Measurements from ENCODE around the gene FBXL19. TPM values are rescaled to one million over a fixed set of nuclear protein-coding genes. Genes with fewer than 3 reads are reported as not detected.

FBXL19 gene
- total and polyA plus RNA-seq, 8 donors, result 3.8 to 26.8 (median 6.7) TPM

GRCh38 chr16:30951750-30952149, 28.4 kb downstream of the FBXL19 start:
- no peak overlapping the region for H3K27ac ChIP-seq
- no peaks in the 10 kb centered on the region for H3K36me3 ChIP-seq
- TF ChIP-seq CTCF (IDR thresholded peaks at IDR 0.05), result no peak
- no peaks in the 10 kb centered on the region for H3K9me3 ChIP-seq
- H3K4me3 ChIP-seq, result no peak overlapping the region
- WGBS, 2 donors, result 29 to 39% methylated on average over 3 of the region's 3 CpGs
- FAIRE-seq, result no peak
- H3K4me1 ChIP-seq, result peaks cover 0 to 7% (median 0%) of the 10 kb centered on the region in 3 donors
- no peak for ATAC-seq
- no peaks in the 10 kb centered on the region for H3K27me3 ChIP-seq
- DNase-seq, result peak in 1 of 6 donors; percentile 46
- intact Hi-C loops (cut with DNase I), result no loop called here

GRCh38 chr16:30953111-30953510, 29.7 kb downstream of the FBXL19 start:
- FAIRE-seq, result no peak
- no peak for DNase-seq
- no peak overlapping the region for H3K4me3 ChIP-seq
- TF ChIP-seq CTCF (IDR thresholded peaks at IDR 0.05), result no peak
- H3K36me3 ChIP-seq, result no peaks in the 10 kb centered on the region
- H3K27me3 ChIP-seq, result no peaks in the 10 kb centered on the region
- 81 to 87% methylated on average over 9 of the region's 9 CpGs for WGBS, 2 donors
- intact Hi-C loops (cut with DNase I), result no loop called here
- H3K4me1 ChIP-seq, result peaks cover 0 to 7% (median 0%) of the 10 kb centered on the region in 3 donors
- no peaks in the 10 kb centered on the region for H3K9me3 ChIP-seq
- ATAC-seq, result no peak
- H3K27ac ChIP-seq, result no peak overlapping the region

GRCh38 chr16:30953511-30954124, 30.2 kb downstream of the FBXL19 start:
- Histone ChIP-seq H3K27me3 (no peaks in the 10 kb centered on the region), H3K4me3 (no peak overlapping the region), H3K4me1 (peaks cover 0 to 7% (median 0%) of the 10 kb centered on the region in 3 donors), H3K27ac (no peak overlapping the region), H3K9me3 (no peaks in the 10 kb centered on the region), H3K36me3 (no peaks in the 10 kb centered on the region)
- DNase-seq, result peak in 4 of 6 donors; percentile 32 to 62 (median 56)
- WGBS, 2 donors, result 44 to 46% methylated on average over 15 of the region's 15 CpGs
- peak; percentile 12 to 36 (median 24) for TF ChIP-seq CTCF (IDR thresholded peaks at IDR 0.05)
- intact Hi-C loops (cut with DNase I), result no loop called here
- no peak for ATAC-seq
- no peak for FAIRE-seq

GRCh38 chr16:30954993-30955392, 31.6 kb downstream of the FBXL19 start:
- TF ChIP-seq CTCF (IDR thresholded peaks at IDR 0.05), result no peak
- Histone ChIP-seq H3K27ac (no peak overlapping the region), H3K9me3 (no peaks in the 10 kb centered on the region), H3K4me1 (peaks cover 0 to 11% (median 3%) of the 10 kb centered on the region in 3 donors), H3K36me3 (no peaks in the 10 kb centered on the region), H3K4me3 (no peak overlapping the region), H3K27me3 (no peaks in the 10 kb centered on the region)
- ATAC-seq, result no peak
- FAIRE-seq, result no peak
- WGBS, 2 donors, result 71 to 78% methylated on average over 8 of the region's 8 CpGs
- DNase-seq, result no peak
- intact Hi-C loops (cut with DNase I), result no loop called here

All from pancreas (tissue), 10 donors.